Measurements from ENCODE around the gene ZC3H12A.
A peak's percentile ranks its signal among the peaks of the same experiment; 100 is the strongest.

The ZC3H12A gene

GRCh38 chr1:37477198-37477931 is 3.0 kb downstream of the ZC3H12A start:
- Histone ChIP-seq H3K27ac (replicated peaks) (peak overlapping the region; percentile 92), H3K4me3 (replicated peaks; ENCODE audit: insufficient read depth, low read length) (peak overlapping the region; percentile 69), H3K27me3 (ENCODE audit: insufficient read depth, poor library complexity, severe bottlenecking) (no peaks in the 10 kb centered on the region)
- peak; percentile 16 to 33 for DNase-seq (ENCODE audit: low read depth in 1 of 2, low spot score in 1 of 2)
- TF ChIP-seq REST (IDR thresholded peaks at IDR 0.05; ENCODE audit: insufficient replicate concordance, low read depth), result no peak
- no peak for TF ChIP-seq POLR2AphosphoS5 (IDR thresholded peaks at IDR 0.05; ENCODE audit: low read depth)
- no peak for TF ChIP-seq SPI1 (IDR thresholded peaks at IDR 0.05; ENCODE audit: borderline replicate concordance, low read depth)
- TF ChIP-seq GABPA (IDR thresholded peaks at IDR 0.05; ENCODE audit: low read depth), result no peak
- no peak for TF ChIP-seq CTCF (IDR thresholded peaks at IDR 0.05; ENCODE audit: insufficient read depth, low read length)

- Histone ChIP-seq H3K27me3 (ENCODE audit: insufficient read depth, poor library complexity, severe bottlenecking) (no peaks in the 10 kb centered on the region), H3K27ac (replicated peaks) (peak overlapping the region; percentile 92), H3K4me3 (replicated peaks; ENCODE audit: insufficient read depth, low read length) (peak overlapping the region; percentile 69)
- TF ChIP-seq GABPA (IDR thresholded peaks at IDR 0.05; ENCODE audit: low read depth), result no peak
- no peak for TF ChIP-seq CTCF (IDR thresholded peaks at IDR 0.05; ENCODE audit: insufficient read depth, low read length)
- TF ChIP-seq REST (IDR thresholded peaks at IDR 0.05; ENCODE audit: insufficient replicate concordance, low read depth), result no peak
- no peak for TF ChIP-seq POLR2AphosphoS5 (IDR thresholded peaks at IDR 0.05; ENCODE audit: low read depth)
- TF ChIP-seq SPI1 (IDR thresholded peaks at IDR 0.05; ENCODE audit: borderline replicate concordance, low read depth), result no peak
- DNase-seq (ENCODE audit: low read depth in 1 of 2, low spot score in 1 of 2), result no peak
Measured at GRCh38 chr1:37477946-37478345, 3.6 kb downstream of the ZC3H12A start.

- Histone ChIP-seq H3K27me3 (ENCODE audit: insufficient read depth, poor library complexity, severe bottlenecking) (no peaks in the 10 kb centered on the region), H3K27ac (replicated peaks) (peak overlapping the region; percentile 92), H3K4me3 (replicated peaks; ENCODE audit: insufficient read depth, low read length) (peak overlapping the region; percentile 69)
- TF ChIP-seq GABPA (IDR thresholded peaks at IDR 0.05; ENCODE audit: low read depth) (no peak), POLR2AphosphoS5 (IDR thresholded peaks at IDR 0.05; ENCODE audit: low read depth) (no peak), SPI1 (IDR thresholded peaks at IDR 0.05; ENCODE audit: borderline replicate concordance, low read depth) (no peak), CTCF (IDR thresholded peaks at IDR 0.05; ENCODE audit: insufficient read depth, low read length) (no peak), REST (IDR thresholded peaks at IDR 0.05; ENCODE audit: insufficient replicate concordance, low read depth) (no peak)
- DNase-seq (ENCODE audit: low read depth in 1 of 2, low spot score in 1 of 2), result peak in 1 of 2 experiments; percentile 41
Measured at GRCh38 chr1:37478451-37478881, 4.1 kb downstream of the ZC3H12A start.
